ENCODE measurements around the gene HEATR5B. TPM values are rescaled to one million over a fixed set of nuclear protein-coding genes. Genes with fewer than 3 reads are reported as not detected.

HEATR5B gene
- total RNA-seq, 3 donors from 2014 or later: 35.7 to 64.2 (median 36.5) TPM

GRCh38 chr2:37111958-37112357 is 27.8 kb upstream of the HEATR5B start:
- Histone ChIP-seq H3K9me3 (no peaks in the 10 kb centered on the region), H3K4me3 (no peak overlapping the region), H3K27ac (no peak overlapping the region), H3K4me1 (no peaks in the 10 kb centered on the region), H3K27me3 (no peaks in the 10 kb centered on the region), H3K36me3 (no peaks in the 10 kb centered on the region)
- TF ChIP-seq POLR2AphosphoS5 (IDR thresholded peaks at IDR 0.05) (no peak), POLR2A (IDR thresholded peaks at IDR 0.05) (no peak), CTCF (IDR thresholded peaks at IDR 0.05) (no peak)
- DNase-seq (ENCODE audit: low spot score in 2 of 2): no peak
- intact Hi-C loops (cut with DNase I; ENCODE audit: low total_unique reads): loop anchor here (10.0 kb wide), 1 partner anchor 1237 kb away; no protein-coding TSS in a partner anchor

- Histone ChIP-seq H3K4me1 (no peaks in the 10 kb centered on the region), H3K9me3 (no peaks in the 10 kb centered on the region), H3K27ac (no peak overlapping the region), H3K4me3 (no peak overlapping the region), H3K36me3 (peaks cover 4% of the 10 kb centered on the region), H3K27me3 (no peaks in the 10 kb centered on the region)
- TF ChIP-seq POLR2AphosphoS5 (IDR thresholded peaks at IDR 0.05): no peak
- TF ChIP-seq POLR2A (IDR thresholded peaks at IDR 0.05): no peak
- no peak for TF ChIP-seq CTCF (IDR thresholded peaks at IDR 0.05)
- intact Hi-C loops (cut with DNase I; ENCODE audit: low total_unique reads): loop anchor here (10.0 kb wide), 1 partner anchor 1236 kb away; no protein-coding TSS in a partner anchor
- no peak for DNase-seq (ENCODE audit: low spot score in 2 of 2)
Measured at GRCh38 chr2:37110306-37111212, 26.4 kb upstream of the HEATR5B start.

- H3K36me3 ChIP-seq: peaks cover 5% of the 10 kb centered on the region
- TF ChIP-seq CTCF (IDR thresholded peaks at IDR 0.05) (no peak), POLR2AphosphoS5 (IDR thresholded peaks at IDR 0.05) (no peak), POLR2A (IDR thresholded peaks at IDR 0.05) (no peak)
- intact Hi-C loops (cut with DNase I; ENCODE audit: low total_unique reads): no loop called here
Measured at GRCh38 chr2:37109523-37109922, 25.4 kb upstream of the HEATR5B start.

GRCh38 chr2:37105150-37105549 is 21.0 kb upstream of the HEATR5B start:
- H3K27me3 ChIP-seq: no peaks in the 10 kb centered on the region
- TF ChIP-seq POLR2AphosphoS5 (IDR thresholded peaks at IDR 0.05): no peak
- TF ChIP-seq CTCF (IDR thresholded peaks at IDR 0.05): no peak
- no peak for TF ChIP-seq POLR2A (IDR thresholded peaks at IDR 0.05)
- H3K27ac ChIP-seq: no peak overlapping the region
- no peaks in the 10 kb centered on the region for H3K4me1 ChIP-seq
- intact Hi-C loops (cut with DNase I; ENCODE audit: low total_unique reads): no loop called here
- no peak overlapping the region for H3K4me3 ChIP-seq
- no peak for DNase-seq (ENCODE audit: low spot score in 2 of 2)
- H3K36me3 ChIP-seq: peaks cover 5% of the 10 kb centered on the region
- H3K9me3 ChIP-seq: no peaks in the 10 kb centered on the region

More at GRCh38 chr2:37109523-37109922, 25.4 kb upstream of the HEATR5B start:
- no peaks in the 10 kb centered on the region for H3K9me3 ChIP-seq
- no peak overlapping the region for H3K4me3 ChIP-seq
- no peaks in the 10 kb centered on the region for H3K27me3 ChIP-seq
- DNase-seq (ENCODE audit: low spot score in 2 of 2): no peak
- H3K4me1 ChIP-seq: no peaks in the 10 kb centered on the region
- no peak overlapping the region for H3K27ac ChIP-seq

- Histone ChIP-seq H3K4me3 (no peak overlapping the region), H3K27me3 (no peaks in the 10 kb centered on the region), H3K27ac (no peak overlapping the region), H3K9me3 (no peaks in the 10 kb centered on the region), H3K4me1 (no peaks in the 10 kb centered on the region), H3K36me3 (peaks cover 9% of the 10 kb centered on the region)
- TF ChIP-seq CTCF (IDR thresholded peaks at IDR 0.05) (no peak), POLR2A (IDR thresholded peaks at IDR 0.05) (no peak), POLR2AphosphoS5 (IDR thresholded peaks at IDR 0.05) (no peak)
- intact Hi-C loops (cut with DNase I; ENCODE audit: low total_unique reads): no loop called here
- DNase-seq (ENCODE audit: low spot score in 2 of 2): no peak
Measured at GRCh38 chr2:37104178-37104577, 20.0 kb upstream of the HEATR5B start.
